T-cell (primary cell): ENCODE results near the gene ANKRD44. TPM values are rescaled to one million over a fixed set of nuclear protein-coding genes. Genes with fewer than 3 reads are reported as not detected.

Source experiments
- ATAC-seq, 4 experiments: fragments of 200-7000 bp in 3 of 4; fragments of 150-1000 bp in 1 of 4; cut with Tn5 transposase; replicated peaks in 1 of 4; 1 replicate in 3 of 4; 2 replicates in 1 of 4; pipeline ENCODE4 v1.10.0; 2021; ENCODE audit warnings: moderate library complexity in 3 of 4, mild to moderate bottlenecking in 2 of 4, moderate number of reproducible peaks in 1 of 4
- CTCF ChIA-PET, 2 donors: fragments of 300-600 bp; sonication (Branson Sonifier 250); formaldehyde crosslinking; loops; one replicate each; lab custom pipeline; 2022; ENCODE audit warnings: antibody characterized with exemption in 2 of 2; lab: Charles Lee
- POLR2A ChIA-PET, 2 donors: fragments of 300-600 bp; sonication (Branson Sonifier 250); formaldehyde crosslinking; loops; one replicate each; lab custom pipeline; 2022; ENCODE audit warnings: antibody characterized with exemption in 2 of 2; lab: Charles Lee
- DNase-seq, 35 experiments: peaks; one replicate each; pipeline versions ENCODE4 v3.0.0 to v3.0.0-alpha.2; 2013 to 2023
- H3K27ac ChIP-seq: one replicate; pipeline ENCODE4 v1.5.1; 2013; ENCODE audit warnings: low read length
- H3K27me3 ChIP-seq, 2 experiments: replicated peaks in 1 of 2; 1 replicate in 1 of 2; 2 replicates in 1 of 2; pipeline versions ENCODE4 v1.6.1 to v1.7.0; 2013; ENCODE audit warnings: low read length in 1 of 2, mixed read lengths in 1 of 2; ENCODE audit not compliant: control insufficient read depth in 2 of 2, insufficient read depth in 2 of 2; ENCODE audit errors: extremely low read depth in 1 of 2
- H3K36me3 ChIP-seq, 2 donors: 1 replicate in 1 of 2; 2 replicates in 1 of 2; pipeline versions ENCODE4 v1.6.1 to v1.7.0; 2013; ENCODE audit warnings: low read length in 1 of 2; ENCODE audit not compliant: control insufficient read depth in 2 of 2, insufficient read depth in 1 of 2; ENCODE audit errors: extremely low read depth in 1 of 2
- H3K4me1 ChIP-seq, 2 experiments: 1 replicate in 1 of 2; 2 replicates in 1 of 2; pipeline versions ENCODE4 v1.6.1 to v1.7.0; 2013; ENCODE audit warnings: low read length in 2 of 2, mixed read lengths in 1 of 2; ENCODE audit not compliant: insufficient read depth in 2 of 2, control insufficient read depth in 1 of 2; ENCODE audit errors: extremely low read depth in 1 of 2
- H3K4me3 ChIP-seq, 2 donors: 1 replicate in 1 of 2; 2 replicates in 1 of 2; pipeline versions ENCODE4 v1.5.1 to v1.7.0; 2013; ENCODE audit warnings: mild to moderate bottlenecking in 2 of 2, low read length in 1 of 2, moderate library complexity in 1 of 2; ENCODE audit not compliant: control insufficient read depth in 1 of 2; ENCODE audit errors: extremely low read depth in 1 of 2
- H3K9me3 ChIP-seq: 2 replicates; pipeline ENCODE4 v1.7.0; 2013
- H3K27ac Mint-ChIP-seq, 2 donors: one replicate each; pipeline ENCODE4 v1.8.0; 2020 to 2021; ENCODE audit warnings: mild to moderate bottlenecking in 2 of 2, mixed read lengths in 2 of 2
- H3K27me3 Mint-ChIP-seq, 2 donors: one replicate each; pipeline ENCODE4 v1.8.0; 2021 to 2022; ENCODE audit warnings: mixed read lengths in 2 of 2
- H3K36me3 Mint-ChIP-seq: one replicate; pipeline ENCODE4 v1.8.0; 2021; ENCODE audit warnings: mixed read lengths
- H3K4me1 Mint-ChIP-seq, 3 donors: one replicate each; pipeline ENCODE4 v1.8.0; 2020 to 2022; ENCODE audit warnings: mixed read lengths in 3 of 3, mild to moderate bottlenecking in 1 of 3
- H3K4me3 Mint-ChIP-seq, 3 donors: one replicate each; pipeline ENCODE4 v1.8.0; 2020 to 2022; ENCODE audit warnings: mild to moderate bottlenecking in 3 of 3, mixed read lengths in 3 of 3, moderate library complexity in 3 of 3
- H3K9me3 Mint-ChIP-seq, 3 donors: one replicate each; pipeline ENCODE4 v1.8.0; 2020 to 2022; ENCODE audit warnings: mixed read lengths in 3 of 3
- WGBS: methylation state at CpG from one replicate; pipeline ENCODE4 v1.1.5; 2013; ENCODE audit warnings: missing lambda C conversion rate; ENCODE audit not compliant: insufficient coverage; 5-methylcytosine and 5-hydroxymethylcytosine counted together
- total RNA-seq, 35 experiments: library from RNA in 6 of 35; stranded (reverse) in 6 of 35; fragments of 120-200 nt in 1 of 35; gene quantifications; one replicate each; pipeline versions ENCODE4 v1.2.1 to v1.2.4 and lab custom pipeline; 2013 to 2026

ANKRD44 gene
- total RNA-seq, result 100 to 1,000 TPM; 225 to 333 (median 238) TPM
- total RNA-seq (2013), result 247 TPM
- total RNA-seq (lab: John Stamatoyannopoulos, UW), result 176 to 422 (median 263) reads per million in 29 experiments

- under 1% methylated on average over 94 of the region's 102 CpGs for WGBS
- CTCF ChIA-PET, result interaction anchor here (0.5 to 5.1 kb wide), 17 partner anchors 10 to 197 kb away, joined by 3 to 50 read pairs (median 8); no protein-coding TSS in a partner anchor
- H3K27me3 Mint-ChIP-seq, result no peaks in the 10 kb centered on the region
- Histone ChIP-seq H3K9me3 (no peaks in the 10 kb centered on the region), H3K4me1 (peaks cover 34 to 39% of the 10 kb centered on the region in 2 experiments), H3K36me3 (peaks cover 0 to 3% of the 10 kb centered on the region in 2 donors), H3K27ac (peak within 1 kb of the TSS; percentile 83), H3K27me3 (no peaks in the 10 kb centered on the region), H3K4me3 (peak within 1 kb of the TSS; percentile 84 to 99)
- peak within 1 kb of the TSS; percentile 99 for H3K27ac Mint-ChIP-seq
- H3K4me1 Mint-ChIP-seq, result peaks cover 65 to 83% (median 74%) of the 10 kb centered on the region in 3 donors
- POLR2A ChIA-PET, result interaction anchor here (0.5 to 2.7 kb wide), 7 partner anchors 17 to 197 kb away, joined by 3 to 18 read pairs (median 5); no protein-coding TSS in a partner anchor
- peak; percentile 78 to 94 (median 87) for DNase-seq
- no peaks in the 10 kb centered on the region for H3K36me3 Mint-ChIP-seq
- H3K9me3 Mint-ChIP-seq, result no peaks in the 10 kb centered on the region
- peak within 1 kb of the TSS; percentile 92 to 95 (median 92) for H3K4me3 Mint-ChIP-seq
- ATAC-seq, result peak; percentile 73 to 85 (median 77)
Observed at GRCh38 chr2:197310271-197310985, at the start of gene ANKRD44. TSS of gene ANKRD44 (minus strand) at chr2:197310780. CDS start at chr2:197310604, 176 bp downstream.

GRCh38 chr2:197359859-197360258 lies 49.3 kb upstream of the ANKRD44 start:
- CTCF ChIA-PET, result interaction anchor here in 1 of 2 donors (0.6 to 1.1 kb wide), 2 partner anchors 18 to 225 kb away, joined by 3 read pairs; no protein-coding TSS in a partner anchor
- H3K9me3 ChIP-seq, result no peaks in the 10 kb centered on the region
- WGBS, result no CpG with 5 or more reads among the region's 1 CpG
- H3K36me3 ChIP-seq, result no peaks in the 10 kb centered on the region
- peaks cover 3 to 4% of the 10 kb centered on the region in 2 experiments for H3K4me1 ChIP-seq
- Mint-ChIP-seq H3K27me3 (no peaks in the 10 kb centered on the region), H3K4me3 (no peak overlapping the region), H3K36me3 (no peaks in the 10 kb centered on the region), H3K9me3 (no peaks in the 10 kb centered on the region), H3K4me1 (peaks cover 24 to 25% (median 24%) of the 10 kb centered on the region in 3 donors), H3K27ac (peak overlapping the region in 1 of 2 donors; percentile 30)
- POLR2A ChIA-PET, result no interaction called here
- ATAC-seq (peak in 1 of 4 experiments; percentile 14), DNase-seq (peak in 1 of 35 experiments; percentile 19)
- no peaks in the 10 kb centered on the region for H3K27me3 ChIP-seq
- no peak overlapping the region for H3K27ac ChIP-seq
- H3K4me3 ChIP-seq, result no peak overlapping the region

GRCh38 chr2:197358931-197359330 lies 48.4 kb upstream of the ANKRD44 start:
- no peaks in the 10 kb centered on the region for H3K36me3 ChIP-seq
- H3K4me3 ChIP-seq, result no peak overlapping the region
- peaks cover 24 to 25% (median 24%) of the 10 kb centered on the region in 3 donors for H3K4me1 Mint-ChIP-seq
- H3K4me3 Mint-ChIP-seq, result no peak overlapping the region
- no peaks in the 10 kb centered on the region for H3K27me3 Mint-ChIP-seq
- H3K36me3 Mint-ChIP-seq, result no peaks in the 10 kb centered on the region
- ChIA-PET CTCF (interaction anchor here (0.6 to 1.5 kb wide), 6 partner anchors 10 to 224 kb away, joined by 3 to 8 read pairs (median 3); no protein-coding TSS in a partner anchor), POLR2A (interaction anchor here (0.6 to 1.6 kb wide), 2 partner anchors 10 to 11 kb away, joined by 4 to 5 read pairs; no protein-coding TSS in a partner anchor)
- H3K9me3 ChIP-seq, result no peaks in the 10 kb centered on the region
- DNase-seq, result peak in 1 of 35 experiments; percentile 19
- peak overlapping the region; percentile 21 to 30 for H3K27ac Mint-ChIP-seq
- peaks cover 3 to 4% of the 10 kb centered on the region in 2 experiments for H3K4me1 ChIP-seq
- ATAC-seq, result peak; percentile 66 to 89 (median 77)
- H3K27ac ChIP-seq, result no peak overlapping the region
- no peaks in the 10 kb centered on the region for H3K9me3 Mint-ChIP-seq
- no CpG with 5 or more reads among the region's 2 CpGs for WGBS
- no peaks in the 10 kb centered on the region for H3K27me3 ChIP-seq

GRCh38 chr2:197357986-197358385 lies 47.4 kb upstream of the ANKRD44 start:
- WGBS, result 100% methylated on average over 1 of the region's 1 CpG
- Histone ChIP-seq H3K36me3 (no peaks in the 10 kb centered on the region), H3K4me1 (peaks cover 3 to 4% of the 10 kb centered on the region in 2 experiments), H3K27me3 (no peaks in the 10 kb centered on the region), H3K9me3 (no peaks in the 10 kb centered on the region), H3K4me3 (no peak overlapping the region), H3K27ac (no peak overlapping the region)
- peak overlapping the region in 1 of 2 donors; percentile 35 for H3K27ac Mint-ChIP-seq
- H3K27me3 Mint-ChIP-seq, result no peaks in the 10 kb centered on the region
- no peaks in the 10 kb centered on the region for H3K9me3 Mint-ChIP-seq
- POLR2A ChIA-PET, result interaction anchor here (0.6 to 1.6 kb wide), 3 partner anchors 11 to 311 kb away, joined by 3 to 5 read pairs (median 4); no protein-coding TSS in a partner anchor
- no peaks in the 10 kb centered on the region for H3K36me3 Mint-ChIP-seq
- CTCF ChIA-PET, result interaction anchor here (0.7 to 1.5 kb wide), 6 partner anchors 11 to 283 kb away, joined by 3 to 5 read pairs (median 4); no protein-coding TSS in a partner anchor
- DNase-seq (no peak), ATAC-seq (no peak)
- H3K4me1 Mint-ChIP-seq, result peaks cover 24 to 25% (median 24%) of the 10 kb centered on the region in 3 donors
- no peak overlapping the region for H3K4me3 Mint-ChIP-seq

GRCh38 chr2:197356136-197356535 lies 45.6 kb upstream of the ANKRD44 start:
- peak in 3 of 4 experiments; percentile 42 to 69 (median 45) for ATAC-seq
- WGBS, result no CpG with 5 or more reads among the region's 5 CpGs
- peak in 4 of 35 experiments; percentile 1 to 41 (median 6) for DNase-seq
- Histone ChIP-seq H3K4me1 (peaks cover 3 to 4% of the 10 kb centered on the region in 2 experiments), H3K4me3 (no peak overlapping the region), H3K27me3 (no peaks in the 10 kb centered on the region), H3K9me3 (no peaks in the 10 kb centered on the region), H3K27ac (no peak overlapping the region), H3K36me3 (no peaks in the 10 kb centered on the region)
- Mint-ChIP-seq H3K9me3 (no peaks in the 10 kb centered on the region), H3K4me3 (peak overlapping the region; percentile 16 to 47 (median 28)), H3K36me3 (no peaks in the 10 kb centered on the region), H3K27ac (peak overlapping the region in 1 of 2 donors; percentile 50), H3K27me3 (no peaks in the 10 kb centered on the region), H3K4me1 (peaks cover 24 to 25% (median 24%) of the 10 kb centered on the region in 3 donors)
- POLR2A ChIA-PET, result interaction anchor here in 1 of 2 donors (0.7 kb wide), 1 partner anchor 198 kb away, joined by 13 read pairs; no protein-coding TSS in a partner anchor
- CTCF ChIA-PET, result interaction anchor here (0.5 to 1.2 kb wide), 6 partner anchors 26 to 243 kb away, joined by 3 to 5 read pairs (median 3); no protein-coding TSS in a partner anchor

- Mint-ChIP-seq H3K9me3 (no peaks in the 10 kb centered on the region), H3K4me3 (no peak overlapping the region), H3K27ac (no peak overlapping the region), H3K4me1 (peaks cover 18 to 20% (median 19%) of the 10 kb centered on the region in 3 donors), H3K36me3 (no peaks in the 10 kb centered on the region), H3K27me3 (no peaks in the 10 kb centered on the region)
- DNase-seq, result no peak
- Histone ChIP-seq H3K9me3 (no peaks in the 10 kb centered on the region), H3K4me1 (peaks cover 1 to 4% of the 10 kb centered on the region in 2 experiments), H3K27me3 (no peaks in the 10 kb centered on the region), H3K27ac (no peak overlapping the region), H3K4me3 (no peak overlapping the region), H3K36me3 (no peaks in the 10 kb centered on the region)
- ATAC-seq, result no peak
- 93% methylated on average over 2 of the region's 4 CpGs for WGBS
- POLR2A ChIA-PET, result no interaction called here
- CTCF ChIA-PET, result interaction anchor here in 1 of 2 donors (1.0 kb wide), 1 partner anchor 12 kb away, joined by 3 read pairs; no protein-coding TSS in a partner anchor
Observed at GRCh38 chr2:197354169-197354558, 43.6 kb upstream of the ANKRD44 start.
